HG03571 (cell line): Measurements from ENCODE around the gene HSPG2.

Source experiments
- ATAC-seq: cut with Tn5 transposase; IDR thresholded peaks from one replicate; pipeline ENCODE4 v1.9.1; 2021; ENCODE audit not compliant: unreplicated experiment

The HSPG2 gene

GRCh38 chr1:21901473-21901847 is 35.6 kb downstream of the HSPG2 start:
- ATAC-seq, result no peak

DNA sequence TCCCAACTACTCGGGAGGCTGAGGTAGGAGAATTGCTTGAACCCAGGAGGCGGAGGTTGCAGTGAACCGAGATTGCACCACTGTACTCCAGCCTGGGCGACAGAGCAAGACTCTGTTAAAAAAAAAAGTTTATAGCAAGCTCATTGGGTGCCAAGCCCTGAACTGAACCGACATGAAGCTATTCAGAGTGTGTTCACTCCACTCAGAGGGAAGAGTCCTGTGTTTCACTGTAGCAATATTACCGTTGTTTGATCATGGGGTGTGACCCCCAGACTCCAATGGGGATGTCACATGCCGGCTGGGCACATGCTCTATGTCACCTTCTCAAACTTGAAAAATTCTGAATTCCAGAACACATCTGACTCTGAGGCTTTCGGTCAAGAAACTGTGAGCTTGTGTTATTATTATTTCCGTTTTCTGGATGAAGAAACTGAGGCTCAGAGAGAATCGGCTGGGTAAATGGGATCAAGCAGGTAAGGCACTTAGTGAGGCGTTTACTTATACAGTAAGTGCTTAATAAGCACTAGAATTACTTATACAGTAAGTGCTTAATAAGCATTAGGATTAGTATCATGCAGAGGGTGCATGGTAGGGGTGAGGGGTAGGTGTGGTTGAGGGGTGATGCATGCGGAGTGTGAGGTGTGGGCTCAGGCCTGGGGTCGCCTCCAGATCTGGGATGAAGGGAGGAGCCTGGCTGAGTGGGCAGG is 36.2 kb downstream of the HSPG2 start:
- ATAC-seq, result no peak

GRCh38 chr1:21899987-21900386 is 37.1 kb downstream of the HSPG2 start:
- no peak for ATAC-seq

DNA sequence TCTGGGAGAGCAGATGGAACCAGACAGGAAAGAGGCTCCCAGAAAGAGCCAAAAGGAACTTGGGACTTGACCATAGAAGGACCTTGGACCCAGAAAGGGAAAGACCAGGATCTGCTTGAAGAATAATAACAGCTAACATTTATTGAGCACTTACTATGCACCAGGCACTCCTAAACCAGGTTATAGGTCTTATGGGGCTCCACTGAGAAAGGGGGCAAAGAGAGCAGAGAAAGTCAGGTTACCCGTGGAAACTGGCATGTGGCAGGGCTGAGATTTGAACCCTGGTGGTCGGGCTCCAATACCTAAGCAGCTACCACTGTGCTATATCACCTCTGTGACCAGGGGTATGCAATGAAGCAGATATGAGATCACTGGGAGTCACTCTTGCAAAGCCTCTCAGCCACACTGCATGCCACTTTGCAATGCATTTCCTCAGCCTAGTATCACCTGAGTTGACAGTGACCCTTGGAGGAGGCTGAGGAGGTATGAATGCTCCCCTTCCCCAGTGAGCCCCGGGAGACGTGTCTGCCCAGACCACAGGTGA is 37.8 kb downstream of the HSPG2 start:
- ATAC-seq, result no peak

DNA sequence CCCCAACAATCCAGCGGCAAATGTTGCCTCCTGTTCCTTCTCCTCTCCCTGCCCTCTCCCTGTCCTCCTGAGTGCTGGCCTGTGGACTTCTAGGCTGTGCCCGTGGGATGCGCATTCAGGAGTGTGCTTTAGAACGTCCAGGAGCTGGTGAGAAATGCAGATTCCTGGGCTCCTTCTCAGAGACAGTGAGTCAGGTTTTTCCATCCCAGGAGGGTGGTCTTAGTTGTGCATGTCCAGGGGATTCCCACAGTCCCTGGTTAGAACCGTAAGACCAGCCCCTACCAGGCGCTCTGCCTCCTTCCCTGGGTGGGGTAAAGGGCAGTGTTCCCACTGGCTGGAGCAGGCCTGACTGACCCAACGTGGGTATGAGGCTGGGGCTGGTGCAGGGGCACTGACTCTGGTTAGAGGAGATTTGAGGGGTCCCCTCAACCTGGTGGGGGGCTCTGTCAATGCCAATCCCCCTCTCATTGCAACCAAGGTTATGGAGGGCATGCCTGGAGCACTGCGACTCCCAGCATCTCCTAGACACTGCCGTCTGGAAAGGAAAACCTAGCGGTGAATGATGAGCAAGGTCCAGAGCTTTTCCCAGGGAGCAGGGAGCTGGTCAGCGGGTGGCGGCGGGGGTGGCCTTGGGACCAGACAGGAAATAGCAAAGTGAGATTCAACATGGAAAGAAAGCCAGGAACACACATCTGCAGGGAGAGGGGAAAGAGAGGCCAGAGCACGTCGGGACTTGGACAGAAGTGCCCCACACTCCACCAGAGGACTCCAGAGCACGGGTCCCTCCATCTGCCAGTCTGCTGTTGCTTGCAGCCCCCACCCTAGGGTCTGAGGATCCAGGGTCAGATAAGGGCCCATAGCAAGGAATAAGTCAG is 38.5 kb downstream of the HSPG2 start:
- no peak for ATAC-seq

- ATAC-seq, result no peak
Observed at GRCh38 chr1:21897844-21898243, 39.3 kb downstream of the HSPG2 start.

DNA sequence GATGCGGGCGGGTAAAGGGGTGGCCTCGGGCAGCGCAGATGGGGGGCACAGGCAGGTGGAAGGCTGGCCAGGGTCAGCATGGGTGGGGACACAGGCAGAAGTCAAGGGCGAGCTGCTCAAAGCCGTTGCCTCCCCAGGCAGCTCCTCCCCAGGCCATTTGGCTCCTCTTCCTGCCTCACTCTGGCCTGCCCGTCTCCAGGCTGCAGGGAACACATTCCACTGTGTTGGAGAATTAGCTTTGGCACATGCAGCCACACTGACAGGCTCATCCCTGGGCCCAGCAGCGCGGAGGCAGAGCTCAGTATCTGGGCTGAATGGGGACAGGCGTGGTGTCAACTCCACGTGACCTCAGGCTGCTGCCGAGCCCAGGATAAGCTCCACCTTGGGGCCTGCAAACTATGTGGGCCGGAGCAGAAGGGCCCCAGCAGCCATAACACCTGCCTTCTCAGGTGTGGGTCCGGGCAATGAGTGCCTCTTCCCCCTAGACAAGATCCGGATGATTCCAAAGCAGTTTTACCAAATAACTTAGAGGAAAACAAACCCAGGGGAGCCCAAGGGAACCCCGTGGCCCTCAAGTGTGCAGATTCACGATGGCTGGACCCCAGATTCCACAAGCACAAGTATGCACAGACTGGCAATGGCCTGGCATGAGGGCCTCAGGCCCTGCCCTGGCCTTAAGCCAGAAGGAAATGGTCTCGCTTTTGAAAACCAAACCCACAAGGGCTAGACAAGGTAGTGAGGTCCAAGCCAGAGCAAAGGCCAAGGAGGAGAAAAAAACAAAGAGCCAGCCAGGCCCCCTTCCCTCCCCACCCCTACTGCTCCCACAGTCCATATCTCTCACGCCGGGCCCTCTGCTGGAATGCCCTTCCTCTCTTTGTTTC is 40.2 kb downstream of the HSPG2 start:
- ATAC-seq, result no peak

GRCh38 chr1:21896026-21896425 is 41.1 kb downstream of the HSPG2 start:
- ATAC-seq, result no peak

DNA sequence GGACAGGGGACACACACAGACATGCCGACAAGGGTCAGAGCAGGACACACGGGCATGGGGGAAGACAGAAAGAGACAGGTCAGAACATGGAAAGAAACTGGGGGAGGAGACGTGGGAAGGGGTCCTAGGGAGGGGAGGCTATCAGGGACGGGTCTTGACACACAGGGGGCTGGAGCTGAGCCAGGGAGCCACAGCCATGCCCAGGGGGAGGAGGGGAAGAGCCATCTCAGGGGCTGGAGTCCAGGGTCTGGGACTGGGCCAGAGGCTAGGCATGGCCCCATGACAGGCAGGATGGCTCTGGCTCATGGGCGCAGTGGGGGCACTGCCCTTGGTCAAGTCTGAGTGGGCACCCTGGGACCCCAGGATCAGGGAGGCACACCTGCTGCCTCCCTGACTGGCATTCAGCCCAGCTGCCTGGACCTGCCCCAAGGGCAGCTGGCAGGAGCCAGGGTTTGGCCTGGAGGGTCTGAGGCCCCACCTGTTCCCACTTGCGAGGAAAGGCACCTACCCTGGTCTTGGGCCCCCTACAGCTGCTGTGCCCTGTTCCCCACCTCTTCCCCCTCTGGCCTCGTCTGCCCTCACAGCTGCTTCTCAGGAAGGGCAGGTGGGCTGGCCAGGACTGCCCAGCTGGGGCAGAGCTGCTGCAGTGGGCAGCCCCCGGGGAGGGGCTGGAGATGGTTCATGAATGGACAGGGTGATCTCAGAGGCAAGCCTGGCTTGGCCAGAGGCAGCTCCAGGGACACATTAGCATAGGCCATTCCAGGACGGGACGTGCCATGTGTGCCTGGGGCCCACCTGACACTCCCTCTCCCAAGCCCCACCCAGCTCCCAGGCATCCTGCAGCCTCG is 42.9 kb downstream of the HSPG2 start:
- ATAC-seq, result no peak

DNA sequence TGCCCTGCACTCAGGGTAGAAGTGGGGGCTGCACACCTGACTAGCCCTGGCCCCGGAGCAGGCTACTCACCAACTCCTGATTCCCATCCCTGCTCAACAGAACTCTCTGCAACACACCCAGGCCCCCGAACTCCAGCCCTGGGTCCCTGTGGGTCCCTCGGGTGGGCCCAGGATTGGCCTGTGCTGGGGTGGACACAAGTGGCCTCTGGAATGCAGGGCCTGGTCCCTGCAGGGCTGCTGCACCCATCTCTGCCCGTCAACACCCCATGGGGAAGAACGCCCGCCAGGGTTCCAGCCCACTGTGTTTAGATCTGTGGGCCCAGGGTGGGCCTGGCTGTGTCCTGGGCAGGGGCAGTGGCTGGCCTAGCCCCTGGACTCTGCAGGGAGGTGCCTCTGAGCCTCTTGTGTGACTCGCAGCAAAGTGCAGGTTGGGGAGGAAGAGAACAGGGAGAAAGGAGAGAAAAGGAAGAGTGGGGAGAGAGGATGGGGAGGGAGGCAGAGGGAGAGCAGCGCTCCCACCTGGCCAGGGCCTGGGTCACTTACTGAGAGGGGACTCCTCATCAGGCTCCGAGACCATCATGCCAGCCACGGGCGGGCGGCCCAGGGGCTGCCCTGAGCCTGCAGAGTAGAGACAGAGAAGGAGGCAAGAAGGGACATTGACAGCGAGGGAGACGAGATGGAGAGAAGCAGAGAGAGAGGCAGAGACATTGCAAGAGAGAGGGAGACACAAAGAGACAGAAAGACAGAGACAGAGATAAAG is 43.9 kb downstream of the HSPG2 start:
- ATAC-seq, result no peak

DNA sequence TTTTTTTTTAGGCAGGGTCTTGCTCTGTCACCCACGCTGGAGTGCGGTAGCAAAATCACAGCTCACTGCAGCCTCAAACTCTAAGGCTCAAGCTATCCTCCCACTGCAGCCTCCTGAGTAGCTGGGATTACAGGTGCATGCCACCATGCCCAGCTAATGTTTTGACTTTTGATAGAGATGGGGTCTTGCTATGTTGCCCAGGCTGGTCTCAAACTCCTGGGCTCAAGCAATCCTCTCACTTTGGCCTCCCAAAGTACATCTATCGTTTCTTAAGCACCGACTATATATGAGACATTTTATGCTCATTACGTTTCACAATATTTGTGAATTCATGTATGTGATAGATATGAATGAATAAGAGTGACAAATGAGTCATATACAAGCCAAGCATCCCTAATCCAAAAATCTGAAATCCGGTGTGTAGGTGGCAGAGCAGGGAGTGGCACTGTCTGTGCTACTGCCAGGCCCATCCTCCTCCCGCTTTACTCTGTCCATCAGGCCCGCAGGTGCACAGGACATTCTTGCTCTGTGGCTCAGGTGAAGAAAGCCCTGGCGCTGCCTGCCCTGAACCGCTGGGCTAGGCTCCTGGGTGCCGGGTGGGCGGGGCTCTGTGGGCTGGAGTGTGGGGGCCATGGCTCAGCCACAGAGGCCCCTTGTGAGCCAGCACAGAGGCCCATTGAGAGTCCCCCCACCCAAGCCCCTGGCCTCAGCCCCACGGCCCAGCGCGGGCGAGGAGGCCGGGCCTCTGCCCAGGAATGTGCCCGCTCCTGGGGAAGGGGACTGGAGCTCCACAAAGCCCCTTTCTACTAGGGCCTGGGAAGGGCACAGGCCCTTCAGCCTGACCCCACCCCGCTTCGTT is 45.3 kb downstream of the HSPG2 start:
- no peak for ATAC-seq

GRCh38 chr1:21891081-21891480 is 46.0 kb downstream of the HSPG2 start:
- no peak for ATAC-seq

- no peak for ATAC-seq
Observed at GRCh38 chr1:21888500-21888899, 48.6 kb downstream of the HSPG2 start.

- ATAC-seq, result no peak
Observed at GRCh38 chr1:21887796-21888195, 49.3 kb downstream of the HSPG2 start.

GRCh38 chr1:21887216-21887736 is 49.8 kb downstream of the HSPG2 start:
- no peak for ATAC-seq

DNA sequence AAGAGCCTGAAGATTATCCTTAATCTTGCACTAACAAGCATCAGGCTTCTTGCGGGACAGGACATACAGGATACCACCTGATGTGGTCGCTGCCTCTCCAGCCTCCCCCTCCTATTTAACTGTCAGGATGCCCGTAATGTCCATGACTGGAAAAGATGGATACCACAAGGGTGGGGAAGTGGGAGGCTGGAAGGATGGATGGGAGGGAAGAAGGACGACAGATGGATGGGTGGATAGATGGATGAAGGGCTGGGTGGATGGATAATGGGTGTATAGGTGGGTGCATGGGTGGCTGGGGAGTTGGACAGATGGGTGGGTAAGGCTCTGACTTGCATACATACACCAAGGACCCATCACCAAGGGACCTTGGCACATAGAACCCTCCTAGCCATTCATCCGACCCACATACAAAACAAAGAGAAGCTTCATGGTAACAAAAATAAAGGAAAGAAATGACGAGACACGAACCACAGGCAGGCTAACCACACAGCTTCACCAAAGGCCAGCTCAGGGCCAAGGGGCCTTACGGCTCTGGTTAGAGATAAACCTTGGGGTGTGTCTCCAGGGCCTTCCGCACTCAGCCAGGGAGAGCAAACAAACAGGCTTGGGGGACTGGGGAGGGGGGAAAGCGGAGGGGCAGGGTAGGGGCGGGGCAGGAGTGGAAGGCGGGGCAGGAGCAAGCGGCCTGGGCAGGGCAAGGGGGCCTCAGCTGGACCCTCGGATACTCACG is 50.5 kb downstream of the HSPG2 start:
- no peak for ATAC-seq

GRCh38 chr1:21885236-21886037 is 51.7 kb downstream of the HSPG2 start:
- no peak for ATAC-seq
